HUDEP-2 (cell line): Measurements from ENCODE around the gene IL36G.
A peak's percentile ranks its signal among the peaks of the same experiment; 100 is the strongest.
"Not testable (repeated sequence)": the region's sequence is repeated elsewhere in the genome, so short reads cannot be mapped to it uniquely, and the experiment has no call there.

ENCODE experiments used
- DNase-seq, 76 experiments: peaks; one replicate each; lab custom pipeline; 2025; ENCODE audit not compliant: unreplicated experiment in 76 of 76; lab: John Stamatoyannopoulos, UW

IL36G gene

GRCh38 chr2:112977559-112978056 lies at the start of gene IL36G:
IL36G (plus strand) TSS chr2:112978006; CDS start chr2:112978639, 633 bp downstream.
- DNase-seq: no peak

DNA sequence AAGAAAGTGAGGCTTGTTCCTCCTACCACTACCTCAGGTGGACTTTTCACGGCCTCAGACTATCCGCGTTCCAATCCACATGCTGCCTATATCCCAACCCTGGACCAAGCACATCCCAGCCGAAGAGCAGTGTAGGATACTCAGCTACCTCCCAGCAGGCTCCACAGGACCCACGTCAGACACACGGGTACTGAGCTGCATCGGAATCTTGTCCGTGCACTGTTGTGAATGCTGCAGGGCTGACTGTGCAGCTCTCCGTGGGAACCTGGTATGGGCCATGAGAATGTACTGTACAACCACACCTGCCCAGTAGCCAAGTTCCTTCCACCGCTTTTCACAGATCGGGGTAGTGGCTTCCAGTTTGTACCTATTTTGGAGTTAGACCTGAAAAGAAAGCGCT lies 44.5 kb upstream of the IL36G start:
- no peak for DNase-seq

- DNase-seq: not testable (repeated sequence)
These were observed 43.7 kb upstream of the IL36G start for GRCh38 chr2:112934117-112934516.

- DNase-seq: no peak
These were observed 40.9 kb upstream of the IL36G start for GRCh38 chr2:112936927-112937232.

DNA sequence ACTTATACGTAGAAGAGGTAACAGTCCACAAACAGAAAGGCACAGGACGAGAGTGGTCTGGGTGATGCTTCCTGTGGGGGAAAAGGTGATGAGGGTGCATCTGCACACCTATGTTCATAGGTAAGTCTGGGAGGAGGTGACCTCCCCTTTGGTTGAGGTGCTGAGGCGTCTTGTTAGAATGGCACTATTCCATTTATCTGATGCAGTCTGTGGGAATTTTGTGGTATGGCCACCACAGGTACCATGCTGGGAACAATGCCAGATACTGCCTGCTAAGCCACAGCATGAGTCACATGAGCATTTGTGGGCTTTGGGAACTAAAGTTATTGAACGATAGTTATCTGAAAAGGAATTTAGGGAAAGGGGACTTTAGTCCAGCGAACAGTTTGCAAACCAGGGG lies 38.9 kb upstream of the IL36G start:
- DNase-seq: no peak

- no peak for DNase-seq
These were observed 38.4 kb upstream of the IL36G start for GRCh38 chr2:112939425-112939824.

DNA sequence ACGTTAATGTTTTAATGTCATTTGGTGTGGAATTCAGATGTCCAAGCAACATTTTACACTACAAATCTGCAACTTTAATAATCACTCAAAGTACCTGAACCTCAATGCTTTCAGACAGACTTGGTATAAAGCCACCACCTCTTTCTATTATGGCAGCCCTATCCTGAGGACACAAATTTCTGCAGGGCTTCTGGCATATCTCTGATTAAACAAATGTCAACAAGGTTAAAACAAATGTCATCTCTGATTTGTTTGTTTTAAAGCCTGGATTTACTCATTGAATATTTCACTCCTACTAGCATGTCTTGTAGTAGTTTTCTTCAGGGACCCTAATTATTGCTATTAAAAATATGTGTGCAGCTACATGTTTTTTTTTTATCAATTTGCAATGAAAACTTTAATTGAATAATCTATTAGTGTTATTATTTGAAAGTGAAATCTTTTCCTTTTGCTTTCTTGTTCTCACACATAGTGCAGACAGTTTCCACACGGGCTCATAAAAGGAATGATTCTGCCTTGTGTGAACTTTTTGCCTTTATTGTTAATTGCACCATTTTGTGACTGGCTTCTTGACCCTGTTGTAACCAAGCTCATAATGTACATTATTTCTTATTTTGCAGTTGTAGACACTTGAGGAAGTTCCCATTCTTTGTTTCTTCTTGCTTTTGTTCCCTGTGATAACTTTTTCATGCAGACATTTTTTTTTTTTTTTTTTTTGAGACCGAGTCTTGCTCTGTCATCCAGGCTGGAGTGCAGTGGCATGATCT lies 36.8 kb upstream of the IL36G start:
- no peak for DNase-seq

DNA sequence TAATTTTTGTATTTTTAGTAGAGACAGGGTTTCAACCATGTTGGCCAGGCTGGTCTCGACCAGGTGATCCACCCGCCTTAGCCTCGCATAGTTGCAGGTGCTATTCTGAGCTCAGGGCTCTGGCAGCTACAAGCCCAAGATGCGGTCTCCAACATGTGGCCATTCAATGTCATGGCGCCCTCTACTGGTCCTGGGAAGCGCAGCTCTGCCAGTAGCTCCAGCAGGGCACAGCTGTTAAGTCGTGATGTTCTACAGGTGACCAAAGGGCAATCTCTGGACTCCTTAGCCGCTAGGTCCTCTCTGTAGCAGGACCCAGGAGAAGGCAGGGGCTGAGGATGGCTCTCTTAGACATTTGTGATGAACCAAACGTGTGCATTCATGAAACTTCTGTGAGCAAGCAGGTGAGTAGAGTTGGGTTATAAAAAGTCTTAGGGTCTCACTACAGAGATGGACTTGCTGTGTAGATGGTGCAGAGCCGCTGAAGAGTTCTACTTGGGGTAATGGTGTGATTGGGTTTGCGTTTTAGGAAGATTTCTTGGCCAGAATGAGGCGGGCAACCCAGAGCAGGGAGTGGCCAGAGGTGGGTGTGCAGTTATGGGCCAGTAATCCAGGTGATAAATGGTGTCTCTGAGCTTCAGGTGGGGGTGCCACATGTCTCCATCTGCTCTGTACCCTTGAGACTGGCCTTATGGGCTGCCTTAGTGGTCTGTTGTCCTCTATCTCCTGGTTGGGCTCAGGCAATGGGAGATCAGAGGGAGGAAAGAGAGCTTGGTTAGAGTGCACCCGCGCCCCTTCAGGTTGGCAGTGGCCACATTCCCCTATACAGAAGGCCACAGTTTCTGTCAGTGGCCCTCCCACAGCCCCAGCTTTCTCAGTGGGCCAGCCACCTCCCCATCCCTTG lies 35.8 kb upstream of the IL36G start:
- peak in 66 of 76 experiments; percentile 2 to 75 (median 45) for DNase-seq

DNA sequence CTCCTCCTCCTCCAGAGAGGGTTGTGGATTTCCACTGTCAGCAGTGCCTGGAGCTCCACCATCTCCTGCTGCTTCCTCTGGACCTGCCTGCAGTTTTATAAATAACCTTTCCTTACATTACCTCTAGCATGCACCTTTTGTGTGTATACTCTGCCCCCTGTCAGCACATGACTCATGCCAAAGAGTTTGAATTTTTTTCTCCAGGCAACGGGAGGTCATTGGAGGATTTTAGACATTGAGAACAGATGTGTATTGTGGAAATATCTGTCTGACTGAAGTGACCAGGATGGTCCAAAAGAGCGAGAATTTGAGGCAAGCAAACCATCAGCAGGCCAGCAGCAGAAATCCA lies 35.2 kb upstream of the IL36G start:
- no peak for DNase-seq

DNA sequence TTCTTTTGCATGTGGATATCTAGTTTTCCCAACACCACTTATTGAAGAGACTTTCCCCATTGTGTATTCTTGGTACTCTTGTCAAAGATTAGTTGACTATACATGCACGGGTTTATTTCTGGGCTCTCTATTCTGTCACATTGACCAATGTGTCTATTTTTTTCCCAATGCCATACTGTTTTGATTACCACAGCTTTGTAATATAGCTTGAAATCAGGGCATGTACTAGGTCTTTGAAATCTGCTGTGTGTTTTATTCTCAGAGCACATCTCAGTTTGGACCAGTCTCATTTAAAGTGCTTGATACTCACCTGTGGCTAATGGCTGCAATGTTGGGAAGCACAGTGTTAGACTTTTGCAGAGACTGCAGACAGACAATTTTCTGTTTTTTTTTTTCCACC lies 32.8 kb upstream of the IL36G start:
- DNase-seq: no peak

- no peak for DNase-seq
These were observed 31.7 kb upstream of the IL36G start for GRCh38 chr2:112946086-112946485.

DNA sequence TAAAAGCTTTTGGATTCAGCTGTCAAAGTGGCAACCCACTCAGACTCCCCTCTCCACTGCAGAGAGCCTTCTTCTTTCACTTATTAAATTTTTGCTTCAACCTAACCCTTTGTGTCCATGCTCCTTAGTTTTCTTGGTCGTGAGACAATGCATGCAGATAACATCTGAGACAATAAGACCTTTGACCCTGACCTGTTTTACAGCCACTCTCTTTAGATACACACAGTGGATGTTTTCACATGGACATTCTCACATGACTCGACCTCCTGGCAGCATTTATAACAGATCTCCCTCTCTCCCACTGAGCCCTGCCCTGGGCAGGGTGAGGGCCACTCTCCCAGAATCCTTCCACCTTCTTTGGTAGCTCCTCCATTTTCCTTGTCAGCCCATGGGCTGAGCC lies 30.4 kb upstream of the IL36G start:
- no peak for DNase-seq

- no peak for DNase-seq
These were observed 28.4 kb upstream of the IL36G start for GRCh38 chr2:112949456-112949855.

GRCh38 chr2:112954364-112954763 lies 23.4 kb upstream of the IL36G start:
- no peak for DNase-seq

DNA sequence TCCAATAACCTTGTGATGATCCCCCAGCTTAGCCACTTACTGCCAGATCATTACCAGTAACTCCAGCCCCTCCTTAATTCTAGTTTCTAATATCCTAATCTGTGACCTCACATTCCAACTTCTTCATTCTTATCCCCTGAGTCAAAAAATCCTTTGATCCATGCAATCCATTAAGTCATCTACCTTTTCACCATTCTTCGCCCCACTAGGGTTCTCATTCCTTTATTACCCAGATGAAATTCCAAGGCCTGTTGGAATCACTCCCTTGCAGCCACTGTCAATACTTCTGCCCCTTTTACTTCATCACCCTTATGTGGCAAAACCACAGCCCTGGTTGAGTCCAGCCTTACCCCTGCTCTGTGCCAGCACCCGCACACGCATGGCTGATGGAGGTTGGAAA lies 20.3 kb upstream of the IL36G start:
- DNase-seq: no peak

GRCh38 chr2:112958428-112959108 lies 19.2 kb upstream of the IL36G start:
- DNase-seq: peak in 38 of 76 experiments; percentile 2 to 52 (median 20)

DNA sequence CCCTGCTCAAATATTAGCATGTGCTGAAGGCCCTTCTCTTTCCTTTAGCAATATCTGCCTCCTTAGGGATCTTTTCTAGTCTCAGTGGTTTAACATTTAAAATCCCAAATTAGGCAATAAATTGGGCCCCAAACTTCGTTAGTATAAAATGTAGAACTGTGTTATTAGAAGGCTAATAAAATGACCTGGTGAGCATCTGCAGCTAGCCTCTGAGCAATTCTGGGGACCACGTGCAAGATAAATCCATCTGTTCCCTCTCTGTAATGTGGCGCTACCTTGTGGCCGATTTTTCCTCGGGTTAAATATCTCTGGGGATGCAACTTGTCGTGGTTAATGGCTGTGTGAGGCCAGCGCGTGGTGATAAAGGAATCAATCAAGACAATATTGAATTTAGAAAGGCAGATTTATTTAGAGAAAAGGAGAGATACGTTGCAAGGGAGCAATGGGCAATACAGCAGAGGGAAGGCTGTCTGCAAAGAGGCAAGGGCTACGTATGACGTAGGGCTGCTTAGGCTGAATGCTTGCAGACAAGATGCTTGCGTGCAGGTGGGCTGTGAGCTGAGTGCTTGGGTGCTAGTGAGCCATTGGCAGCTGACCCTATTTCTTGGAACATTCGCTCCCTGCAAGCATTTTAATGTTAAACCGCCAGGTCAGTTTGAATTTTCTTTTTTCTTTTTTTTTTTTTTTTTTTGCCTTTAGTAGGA lies 18.5 kb upstream of the IL36G start:
- DNase-seq: no peak

DNA sequence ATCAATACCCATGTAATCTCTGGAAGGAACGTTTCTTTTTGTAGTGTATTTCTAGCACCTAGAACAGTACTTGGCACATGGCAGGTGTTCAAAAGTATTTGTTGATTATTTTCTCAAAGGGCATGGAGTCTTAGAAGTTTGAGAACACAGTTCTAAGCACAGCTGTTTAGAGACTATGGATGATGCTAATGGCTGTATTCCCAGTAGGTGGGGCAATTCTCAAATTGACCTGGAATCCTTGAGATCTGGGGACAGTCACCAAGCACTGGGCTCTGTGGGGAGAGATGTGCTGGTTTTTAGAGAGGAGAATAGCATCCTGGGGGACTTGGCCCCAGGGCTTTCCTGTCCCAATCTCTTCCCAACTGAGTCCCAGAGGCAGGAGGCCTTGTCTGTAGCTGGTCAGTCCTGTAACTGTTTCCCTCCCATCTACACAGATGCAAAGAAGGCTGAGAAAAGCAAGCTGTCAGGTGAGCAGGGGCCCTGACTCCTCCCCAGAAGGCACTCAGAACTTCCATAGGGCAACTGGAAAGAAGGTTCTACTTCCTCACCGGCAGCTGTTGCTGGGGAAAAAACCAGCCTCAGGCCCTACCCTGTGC lies 17.5 kb upstream of the IL36G start:
- DNase-seq: no peak

- no peak for DNase-seq
These were observed 15.3 kb upstream of the IL36G start for GRCh38 chr2:112962308-112963175.
